Measurements from ENCODE around the gene CTSZ. TPM values are rescaled to one million over a fixed set of nuclear protein-coding genes. Genes with fewer than 3 reads are reported as not detected.

Gene CTSZ
- polyA plus RNA-seq, 3 donors = 62.6 to 755 (median 86.4) TPM

- H3K4me2 ChIP-seq (replicated peaks; ENCODE audit: extremely low read depth, low read length, poor library complexity, severe bottlenecking) = no peak overlapping the region
- H3K4me3 Mint-ChIP-seq = no peak overlapping the region
- TF ChIP-seq CTCF (IDR thresholded peaks at IDR 0.05) = no peak
Observed at GRCh38 chr20:59046862-59047261, 39.8 kb upstream of the CTSZ start.

GRCh38 chr20:59044796-59045195 is 37.7 kb upstream of the CTSZ start:
- no peaks in the 10 kb centered on the region for H3K9me3 Mint-ChIP-seq
- peaks cover 5 to 6% (median 6%) of the 10 kb centered on the region in 3 donors for H3K27me3 Mint-ChIP-seq (ENCODE audit: low read depth in 3 of 3)
- Histone ChIP-seq H3K9ac (ENCODE audit: insufficient read depth, low read length, poor library complexity, severe bottlenecking) (no peak overlapping the region), H3K9me3 (replicated peaks in 1 of 2; ENCODE audit: control insufficient read depth in 1 of 2, insufficient read depth in 1 of 2, low read length in 2 of 2) (no peaks in the 10 kb centered on the region), H4K20me1 (ENCODE audit: insufficient read depth, low read length) (peaks cover 19% of the 10 kb centered on the region), H3K4me3 (replicated peaks in 1 of 3; ENCODE audit: low read depth in 2 of 3, low read length in 3 of 3) (no peak overlapping the region), H2AFZ (ENCODE audit: insufficient read depth, low read depth, low read length, poor library complexity, severe bottlenecking) (no peak overlapping the region), H3K27ac (ENCODE audit: low read depth in 1 of 2, low read length in 2 of 2) (no peak overlapping the region), H3K36me3 (replicated peaks in 1 of 2; ENCODE audit: control insufficient read depth in 1 of 2, insufficient read depth in 2 of 2, low read length in 2 of 2) (peaks cover 0 to 12% of the 10 kb centered on the region in 2 donors), H3K4me2 (replicated peaks; ENCODE audit: extremely low read depth, low read length, poor library complexity, severe bottlenecking) (no peak overlapping the region), H3K27me3 (ENCODE audit: control insufficient read depth in 2 of 2, insufficient read depth in 2 of 2, low read length in 2 of 2) (peaks cover 0 to 5% of the 10 kb centered on the region in 2 donors), H3K79me2 (ENCODE audit: insufficient read depth, low read length) (peaks cover 29% of the 10 kb centered on the region), H3K4me1 (ENCODE audit: control insufficient read depth in 1 of 2, insufficient read depth in 2 of 2, low read length in 2 of 2) (peaks cover 21 to 35% of the 10 kb centered on the region in 2 donors)
- no peak for TF ChIP-seq CTCF (IDR thresholded peaks at IDR 0.05)
- 100% methylated on average over 1 of the region's 3 CpGs for WGBS (ENCODE audit: insufficient coverage)
- peaks cover 11 to 14% of the 10 kb centered on the region in 2 donors for H3K36me3 Mint-ChIP-seq
- peak overlapping the region in 1 of 7 donors; percentile 40 for H3K27ac Mint-ChIP-seq
- no peak for DNase-seq
- peaks cover 39% of the 10 kb centered on the region for H3K4me1 Mint-ChIP-seq
- intact Hi-C loops (cut with micrococcal nuclease) = loop anchor here in 1 of 2 donors (5.0 to 10.0 kb wide), 2 partner anchors 147 to 390 kb away; partner anchors contain the start of gene STX16
- no peak overlapping the region for H3K4me3 Mint-ChIP-seq

More at GRCh38 chr20:59046862-59047261, 39.8 kb upstream of the CTSZ start:
- Mint-ChIP-seq H3K27me3 (ENCODE audit: low read depth in 3 of 3) (peaks cover 6 to 13% (median 9%) of the 10 kb centered on the region in 3 donors), H3K4me1 (peaks cover 19% of the 10 kb centered on the region), H3K36me3 (no peaks in the 10 kb centered on the region), H3K9me3 (no peaks in the 10 kb centered on the region), H3K27ac (no peak overlapping the region)
- intact Hi-C loops (cut with micrococcal nuclease) = loop anchor here in 1 of 2 donors (10.0 kb wide), 1 partner anchor 392 kb away; the partner anchor contains the start of gene STX16
- H3K9me3 ChIP-seq (replicated peaks in 1 of 2; ENCODE audit: control insufficient read depth in 1 of 2, insufficient read depth in 1 of 2, low read length in 2 of 2) = no peaks in the 10 kb centered on the region
- no peak for DNase-seq
- H3K27ac ChIP-seq (ENCODE audit: low read depth in 1 of 2, low read length in 2 of 2) = no peak overlapping the region
- WGBS (ENCODE audit: insufficient coverage) = 94% methylated on average over 1 of the region's 3 CpGs
- no peak overlapping the region for H3K4me3 ChIP-seq (replicated peaks in 1 of 3; ENCODE audit: low read depth in 2 of 3, low read length in 3 of 3)
- peaks cover 5 to 20% of the 10 kb centered on the region in 2 donors for H3K27me3 ChIP-seq (ENCODE audit: control insufficient read depth in 2 of 2, insufficient read depth in 2 of 2, low read length in 2 of 2)
- no peaks in the 10 kb centered on the region for H3K36me3 ChIP-seq (replicated peaks in 1 of 2; ENCODE audit: control insufficient read depth in 1 of 2, insufficient read depth in 2 of 2, low read length in 2 of 2)
- H2AFZ ChIP-seq (ENCODE audit: insufficient read depth, low read depth, low read length, poor library complexity, severe bottlenecking) = no peak overlapping the region
- H4K20me1 ChIP-seq (ENCODE audit: insufficient read depth, low read length) = no peaks in the 10 kb centered on the region
- peaks cover 8% of the 10 kb centered on the region for H3K79me2 ChIP-seq (ENCODE audit: insufficient read depth, low read length)
- H3K4me1 ChIP-seq (ENCODE audit: control insufficient read depth in 1 of 2, insufficient read depth in 2 of 2, low read length in 2 of 2) = peaks cover 10 to 16% of the 10 kb centered on the region in 2 donors
- H3K9ac ChIP-seq (ENCODE audit: insufficient read depth, low read length, poor library complexity, severe bottlenecking) = no peak overlapping the region

All from CD14-positive monocyte (primary cell).